GM12878 (cell line): ENCODE data around the gene MSI2. TPM values are rescaled to one million over a fixed set of nuclear protein-coding genes. Genes with fewer than 3 reads are reported as not detected.
A peak's percentile ranks its signal among the peaks of the same experiment; 100 is the strongest.

Source experiments
- ATAC-seq: fragments of 200-7000 bp; cut with Tn5 transposase; 3 replicates; pipeline ENCODE4 v1.9.1; 2020; ENCODE audit warnings: mild to moderate bottlenecking, moderate library complexity
- BruUV-seq: library from RNA; stranded (reverse); fragments of 400-500 nt; replicated peaks from 2 replicates; lab custom pipeline; 2021; lab: Mats Ljungman, UMichigan
- CTCF ChIA-PET: fragments of 300-600 bp; sonication (Branson Sonifier 250); formaldehyde crosslinking; extraction: SDS; loops from one replicate; lab custom pipeline; 2021; ENCODE audit warnings: inconsistent platforms; lab: Yijun Ruan, JAX
- POLR2A ChIA-PET: fragments of 350-600 bp; formaldehyde crosslinking; extraction: SDS; loops from one replicate; lab custom pipeline; 2021; ENCODE audit warnings: inconsistent platforms; lab: Charles Lee
- RAD21 ChIA-PET: fragments of 300-600 bp; sonication (Branson Sonifier 250); formaldehyde crosslinking; loops from one replicate; lab custom pipeline; 2023; ENCODE audit warnings: antibody characterized with exemption; ENCODE audit not compliant: unreplicated experiment; lab: Charles Lee
- SMC1A ChIA-PET: fragments of 300-600 bp; sonication (Branson Sonifier 250); formaldehyde crosslinking; loops from one replicate; lab custom pipeline; 2023; ENCODE audit not compliant: unreplicated experiment, uncharacterized antibody; lab: Charles Lee
- DNase-seq: peaks from one replicate; pipeline ENCODE4 v3.0.0-alpha.2; 2011; ENCODE audit warnings: low read depth, low spot score
- FAIRE-seq: peaks from 3 replicates; lab custom pipeline; 2011; peaks lifted over from hg19 to GRCh38; lab: Jason Lieb, UNC
- H2AFZ ChIP-seq: 2 replicates; pipeline ENCODE4 v1.6.0; 2011; ENCODE audit warnings: low read depth, low read length, control low read depth; ENCODE audit not compliant: control insufficient read depth
- H3K27ac ChIP-seq: 2 replicates; pipeline ENCODE4 v1.5.1; 2011; ENCODE audit warnings: control low read depth; ENCODE audit not compliant: control insufficient read depth, insufficient read depth
- H3K27me3 ChIP-seq, 2 experiments: replicated peaks in 1 of 2; 2 replicates each; pipeline versions ENCODE4 v1.6.0 to v1.6.1; 2011; ENCODE audit warnings: low read length in 1 of 2; ENCODE audit not compliant: control insufficient read depth in 2 of 2, insufficient read depth in 2 of 2
- H3K36me3 ChIP-seq, 2 experiments: 2 replicates each; pipeline ENCODE4 v1.5.1; 2011; ENCODE audit warnings: low read length in 1 of 2; ENCODE audit not compliant: control insufficient read depth in 2 of 2, insufficient read depth in 2 of 2
- H3K4me1 ChIP-seq: 2 replicates; pipeline ENCODE4 v1.6.1; 2011; ENCODE audit warnings: mild to moderate bottlenecking, low read length, moderate library complexity, mixed read lengths; ENCODE audit not compliant: control insufficient read depth, insufficient read depth
- H3K4me2 ChIP-seq: 2 replicates; pipeline ENCODE4 v1.6.0; 2011; ENCODE audit warnings: control low read depth; ENCODE audit not compliant: control insufficient read depth, insufficient read depth
- H3K4me3 ChIP-seq: fragments of 200-600 bp; sonication (generic); 2 replicates; pipeline ENCODE4 v1.5.1; 2016
- H3K79me2 ChIP-seq: 2 replicates; pipeline ENCODE4 v1.6.0; 2011; ENCODE audit warnings: low read length; ENCODE audit not compliant: control insufficient read depth, insufficient read depth
- H3K9ac ChIP-seq: 2 replicates; pipeline ENCODE4 v1.8.0; 2011; ENCODE audit warnings: low read length, control low read depth, mixed read lengths; ENCODE audit not compliant: control insufficient read depth, insufficient read depth
- H3K9me3 ChIP-seq: replicated peaks from 3 replicates; pipeline ENCODE4 v1.5.1; 2011; ENCODE audit warnings: mild to moderate bottlenecking, low read length; ENCODE audit not compliant: control insufficient read depth, insufficient read depth
- H4K20me1 ChIP-seq: 2 replicates; pipeline ENCODE4 v1.6.0; 2011; ENCODE audit not compliant: control insufficient read depth, insufficient read depth
- CBX3 ChIP-seq: fragments of 200-600 bp; sonication (generic); IDR thresholded peaks from 2 replicates; pipeline ENCODE4 v1.6.1; 2016; ENCODE audit warnings: low read depth, borderline replicate concordance
- EP300 ChIP-seq, 2 experiments: fragments of 150-350 bp in 1 of 2; IDR thresholded peaks; 2 replicates each; pipeline ENCODE4 v1.6.1; 2011 to 2012; ENCODE audit warnings: low read depth in 2 of 2, low read length in 2 of 2, borderline replicate concordance in 1 of 2, improper control_type of control experiment in 1 of 2, inconsistent platforms in 1 of 2; ENCODE audit not compliant: control insufficient read depth in 1 of 2
- KDM1A ChIP-seq: fragments of 200-600 bp; sonication (generic); IDR thresholded peaks from 2 replicates; pipeline ENCODE4 v1.6.1; 2016; ENCODE audit warnings: borderline replicate concordance
- MEF2A ChIP-seq: IDR thresholded peaks from 2 replicates; pipeline ENCODE4 v1.6.1; 2011; ENCODE audit warnings: low read depth, mild to moderate bottlenecking, low read length, moderate library complexity; ENCODE audit not compliant: insufficient read depth
- MEF2B ChIP-seq: fragments of 450-650 bp; IDR thresholded peaks from 2 replicates; pipeline ENCODE4 v1.6.1; 2018; ENCODE audit warnings: mild to moderate bottlenecking, moderate library complexity; ENCODE audit not compliant: partially characterized antibody, poor library complexity, severe bottlenecking
- MYB ChIP-seq: fragments of 150-350 bp; IDR thresholded peaks from 2 replicates; pipeline ENCODE4 v1.6.1; 2014; ENCODE audit warnings: mild to moderate bottlenecking, low read depth, low read length, borderline replicate concordance
- PAX8 ChIP-seq: fragments of 450-650 bp; IDR thresholded peaks from 2 replicates; pipeline ENCODE4 v1.6.1; 2017; ENCODE audit warnings: mild to moderate bottlenecking, moderate library complexity
- POLR2AphosphoS2 ChIP-seq: IDR thresholded peaks from 2 replicates; pipeline ENCODE4 v1.6.1; 2011; ENCODE audit warnings: low read depth, mild to moderate bottlenecking, low read length, improper control_type of control experiment, moderate library complexity
- PRDM15 ChIP-seq: fragments of 450-650 bp; formaldehyde crosslinking; IDR thresholded peaks from 2 replicates; pipeline ENCODE4 v1.4.0; 2020; ENCODE audit warnings: mild to moderate bottlenecking, moderate library complexity
- RAD21 ChIP-seq: IDR thresholded peaks from 2 replicates; pipeline ENCODE4 v1.6.1; 2011; ENCODE audit warnings: mild to moderate bottlenecking, low read depth, low read length, moderate library complexity; ENCODE audit not compliant: insufficient read depth
- SIN3A ChIP-seq: IDR thresholded peaks from 2 replicates; pipeline ENCODE4 v1.6.1; 2012; ENCODE audit warnings: low read depth, low read length, improper control_type of control experiment
- SMC3 ChIP-seq: IDR thresholded peaks from 2 replicates; pipeline ENCODE4 v1.6.1; 2011; ENCODE audit warnings: low read length, improper control_type of control experiment, borderline replicate concordance
- SREBF2 ChIP-seq: IDR thresholded peaks from 2 replicates; pipeline ENCODE4 v1.6.1; 2012; ENCODE audit warnings: mild to moderate bottlenecking, low read length
- STAT3 ChIP-seq: IDR thresholded peaks from 2 replicates; pipeline ENCODE4 v1.6.1; 2011; ENCODE audit warnings: low read depth, low read length, improper control_type of control experiment
- SUZ12 ChIP-seq: fragments of 200-600 bp; sonication (generic); IDR thresholded peaks from one replicate; pipeline ENCODE4 v1.6.1; 2018; ENCODE audit warnings: antibody characterized with exemption, mild to moderate bottlenecking; ENCODE audit not compliant: unreplicated experiment
- TAF1 ChIP-seq: IDR thresholded peaks from 2 replicates; pipeline ENCODE4 v1.6.1; 2011; ENCODE audit warnings: mild to moderate bottlenecking, low read depth, low read length, borderline replicate concordance
- USF1 ChIP-seq: IDR thresholded peaks from 2 replicates; pipeline ENCODE4 v1.6.1; 2011; ENCODE audit warnings: borderline replicate concordance, low read depth, mild to moderate bottlenecking, moderate library complexity, mixed read lengths, low read length; ENCODE audit not compliant: insufficient read depth; ENCODE audit errors: extremely low read length
- WGBS: methylation state at CpG from one replicate; pipeline ENCODE4 v1.1.6; 2016; ENCODE audit warnings: low lambda C conversion rate; ENCODE audit not compliant: insufficient replicate concordance, insufficient coverage; ENCODE audit errors: missing lambda C conversion rate; 5-methylcytosine and 5-hydroxymethylcytosine counted together
- in situ Hi-C: fragments of 300-500 bp; cut with MboI; formaldehyde crosslinking; loops from 9 replicates; pipeline ENCODE4 v1.14.3; 2018; ENCODE audit warnings: mixed read lengths
- intact Hi-C: fragments of 100-400 bp; cut with micrococcal nuclease; formaldehyde crosslinking; loops from one replicate; pipeline ENCODE4 v1.14.2; 2022; ENCODE audit not compliant: unreplicated experiment
- polyA plus RNA-seq, 11 experiments: library from polyadenylated mRNA; depleted of rRNA in 4 of 11; unstranded in 6 of 11; stranded (reverse) in 5 of 11; fragments of >200 nt; fragmentation: Nextera tagmentation in 4 of 11; fragmentation: Illumina TruSeq in 1 of 11; extraction: Ambion mirVana in 4 of 11; extraction: Trizol in 1 of 11; gene quantifications; 1 replicate in 1 of 11; 2 replicates in 10 of 11; pipeline versions ENCODE4 v1.2.1 to v1.2.3, GENCODE V29; 2011 to 2016; ENCODE audit warnings: inconsistent platforms in 2 of 11, missing spikeins in 2 of 11, low read depth in 1 of 11
- total RNA-seq, 4 experiments: library from RNA; depleted of rRNA in 3 of 4; stranded (reverse); fragments of >200 nt in 3 of 4; fragmentation: Illumina TruSeq in 1 of 4; extraction: Trizol in 1 of 4; gene quantifications; 2 replicates each; pipeline versions ENCODE4 v1.2.1 to v1.2.3, GENCODE V29; 2013 to 2021
- TF ChIP-seq, protein P1 (sequence below): IDR thresholded peaks from 2 replicates; pipeline ENCODE4 v1.6.1; 2012; ENCODE audit warnings: low read depth, low read length, improper control_type of control experiment

MSI2 gene
- total and polyA plus RNA-seq, 10 of the 15 experiments (the other 5 are each of a cell fraction or from before 2014, with no cell fraction given) = 6.1 to 76.1 (median 42.0) TPM

GRCh38 chr17:57468932-57469775, 212.8 kb downstream of the MSI2 start:
- H3K4me2 ChIP-seq = no peak overlapping the region; the same call in 1 of the 2 replicates
- peak overlapping the region; percentile 93 for H3K27ac ChIP-seq
- ChIA-PET CTCF (interaction anchor here (0.7 to 2.1 kb wide), 14 partner anchors 8 to 226 kb away, joined by 3 to 16 read pairs (median 4); no protein-coding TSS in a partner anchor), POLR2A (interaction anchor here (0.7 to 2.3 kb wide), 18 partner anchors 8 to 112 kb away, joined by 3 to 8 read pairs (median 3); no protein-coding TSS in a partner anchor), RAD21 (interaction anchor here (0.6 to 4.7 kb wide), 18 partner anchors 8 to 226 kb away, joined by 3 to 28 read pairs (median 6); partner anchors contain the start of gene MSI2), SMC1A (interaction anchor here (0.7 to 6.9 kb wide), 25 partner anchors 9 to 226 kb away, joined by 3 to 102 read pairs (median 4); no protein-coding TSS in a partner anchor)
- H3K9ac ChIP-seq = peak overlapping the region; percentile 59
- intact Hi-C loops (no loop called here), in situ Hi-C loops (no loop called here)
- no peaks in the 10 kb centered on the region; the same call in 1 of the 3 replicates for H3K9me3 ChIP-seq
- 94% methylated on average over 9 of the region's 9 CpGs for WGBS
- H3K79me2 ChIP-seq = peaks cover 34% of the 10 kb centered on the region
- no TSS peak for BruUV-seq
- H3K4me3 ChIP-seq = no peak overlapping the region
- no peaks in the 10 kb centered on the region for H3K27me3 ChIP-seq
- H3K4me1 ChIP-seq = peaks cover 56% of the 10 kb centered on the region
- H3K36me3 ChIP-seq = peaks cover 0 to 3% of the 10 kb centered on the region in 2 experiments; a peak in 2 of 4 replicates
- peak overlapping the region; percentile 9 for H2AFZ ChIP-seq
- FAIRE-seq = peak; percentile 27
- no peaks in the 10 kb centered on the region for H4K20me1 ChIP-seq
- ATAC-seq = peak; percentile 74
- DNase-seq = peak; percentile 68
- TF ChIP-seq KDM1A (no peak), SUZ12 (no peak), TAF1 (no peak), PAX8 (no peak), RAD21 (no peak), POLR2AphosphoS2 (no peak), EP300 (IDR thresholded peaks at IDR 0.05; ENCODE audit: borderline replicate concordance in 1 of 2, control insufficient read depth in 1 of 2, low read depth in 2 of 2, low read length in 2 of 2) (peak; percentile 57 to 84; a peak in 3 of 4 replicates), SREBF2 (no peak), USF1 (no peak), MEF2B (peak; percentile 48), CBX3 (no peak), STAT3 (no peak), MEF2A (no peak), MYB (no peak), SMC3 (no peak), SIN3A (no peak), PRDM15 (no peak)
- TF ChIP-seq, protein P1, sequence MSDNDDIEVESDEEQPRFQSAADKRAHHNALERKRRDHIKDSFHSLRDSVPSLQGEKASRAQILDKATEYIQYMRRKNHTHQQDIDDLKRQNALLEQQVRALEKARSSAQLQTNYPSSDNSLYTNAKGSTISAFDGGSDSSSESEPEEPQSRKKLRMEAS = no peak
